WTC11 (cell line): ENCODE measurements around the gene LRRC1. TPM values are rescaled to one million over a fixed set of nuclear protein-coding genes. Genes with fewer than 3 reads are reported as not detected.

Experiments used
- ATAC-seq: fragments of 200-7000 bp; cut with Tn5 transposase; 2 replicates; pipeline ENCODE4 v1.10.0; 2021; ENCODE audit warnings: mild to moderate bottlenecking, moderate library complexity
- CTCF ChIA-PET: fragments of 300-600 bp; sonication (Branson Sonifier 250); formaldehyde crosslinking; loops from one replicate; lab custom pipeline; 2021; ENCODE audit warnings: antibody characterized with exemption; lab: Charles Lee
- POLR2A ChIA-PET: fragments of 350-600 bp; sonication (Branson Sonifier 250); formaldehyde crosslinking; loops from one replicate; lab custom pipeline; 2021; ENCODE audit warnings: antibody characterized with exemption; lab: Charles Lee
- DNase-seq: peaks from one replicate; pipeline ENCODE4 v3.0.0; 2021; ENCODE audit warnings: low spot score
- H3K27ac Mint-ChIP-seq: 2 replicates; pipeline ENCODE4 v1.8.0; 2021; ENCODE audit warnings: mixed read lengths
- H3K27me3 Mint-ChIP-seq: 2 replicates; pipeline ENCODE4 v1.8.0; 2021; ENCODE audit warnings: low read depth, mild to moderate bottlenecking, moderate library complexity, mixed read lengths
- H3K36me3 Mint-ChIP-seq: 2 replicates; pipeline ENCODE4 v1.8.0; 2021; ENCODE audit warnings: mixed read lengths
- H3K4me1 Mint-ChIP-seq: 2 replicates; pipeline ENCODE4 v1.8.0; 2022; ENCODE audit warnings: mixed read lengths
- H3K4me3 Mint-ChIP-seq: 2 replicates; pipeline ENCODE4 v1.8.0; 2021; ENCODE audit warnings: mild to moderate bottlenecking, moderate library complexity, mixed read lengths
- H3K9me3 Mint-ChIP-seq: 2 replicates; pipeline ENCODE4 v1.8.0; 2021; ENCODE audit warnings: mixed read lengths
- ARID4B ChIP-seq: sonication (generic); formaldehyde crosslinking; IDR thresholded peaks from 2 replicates; pipeline ENCODE4 v1.8.0; 2023; ENCODE audit warnings: missing genetic modification reagents, mild to moderate bottlenecking, borderline replicate concordance
- ATF6 ChIP-seq: sonication (generic); formaldehyde crosslinking; IDR thresholded peaks from 2 replicates; pipeline ENCODE4 v1.8.1; 2023; ENCODE audit warnings: mild to moderate bottlenecking, missing genetic modification reagents
- CBFB ChIP-seq: sonication (generic); formaldehyde crosslinking; IDR thresholded peaks from 2 replicates; pipeline ENCODE4 v1.8.1; 2022; ENCODE audit warnings: mild to moderate bottlenecking, low read depth, missing genetic modification reagents
- CDX4 ChIP-seq: fragments of 250-450 bp; sonication (Bioruptor Pico); IDR thresholded peaks from 2 replicates; pipeline ENCODE4 v1.9.0; 2021; ENCODE audit warnings: moderate library complexity, mild to moderate bottlenecking, inconsistent platforms, borderline replicate concordance
- CREB1 ChIP-seq: sonication (generic); formaldehyde crosslinking; IDR thresholded peaks from 2 replicates; pipeline ENCODE4 v1.8.0; 2023; ENCODE audit warnings: mild to moderate bottlenecking, missing genetic modification reagents
- CREM ChIP-seq: sonication (generic); formaldehyde crosslinking; IDR thresholded peaks from 2 replicates; pipeline ENCODE4 v1.8.1; 2022; ENCODE audit warnings: mild to moderate bottlenecking, missing genetic modification reagents, moderate library complexity
- E2F5 ChIP-seq: sonication (generic); formaldehyde crosslinking; IDR thresholded peaks from 2 replicates; pipeline ENCODE4 v1.8.1; 2022; ENCODE audit warnings: mild to moderate bottlenecking, moderate library complexity, missing genetic modification reagents
- ELF4 ChIP-seq: sonication (generic); formaldehyde crosslinking; IDR thresholded peaks from 2 replicates; pipeline ENCODE4 v1.8.1; 2022; ENCODE audit warnings: low read depth, mild to moderate bottlenecking, moderate library complexity, missing genetic modification reagents
- ERG ChIP-seq: fragments of 250-450 bp; sonication (Bioruptor Pico); IDR thresholded peaks from 2 replicates; pipeline ENCODE4 v1.8.0; 2021; ENCODE audit warnings: mild to moderate bottlenecking
- ESRRA ChIP-seq: sonication (generic); formaldehyde crosslinking; IDR thresholded peaks from 2 replicates; pipeline ENCODE4 v1.8.1; 2022; ENCODE audit warnings: mild to moderate bottlenecking, missing genetic modification reagents, borderline replicate concordance
- FOXK1 ChIP-seq: sonication (generic); formaldehyde crosslinking; IDR thresholded peaks from 2 replicates; pipeline ENCODE4 v1.8.0; 2022; ENCODE audit warnings: mild to moderate bottlenecking, moderate library complexity, missing genetic modification reagents
- GRHL2 ChIP-seq: fragments of 250-450 bp; sonication (Bioruptor Pico); IDR thresholded peaks from 2 replicates; pipeline ENCODE4 v1.8.0; 2022; ENCODE audit warnings: mild to moderate bottlenecking, moderate library complexity; ENCODE audit not compliant: insufficient replicate concordance, severe bottlenecking
- JAZF1 ChIP-seq: fragments of 250-450 bp; sonication (Bioruptor Pico); IDR thresholded peaks from 2 replicates; pipeline ENCODE4 v1.9.0; 2021; ENCODE audit warnings: moderate library complexity, mild to moderate bottlenecking, inconsistent platforms
- MXD4 ChIP-seq: fragments of 250-450 bp; sonication (Bioruptor Pico); IDR thresholded peaks from 2 replicates; pipeline ENCODE4 v1.8.0; 2021; ENCODE audit warnings: mild to moderate bottlenecking, moderate library complexity, borderline replicate concordance
- RELA ChIP-seq: sonication (generic); formaldehyde crosslinking; IDR thresholded peaks from 2 replicates; pipeline ENCODE4 v1.8.1; 2022; ENCODE audit warnings: missing genetic modification reagents, mild to moderate bottlenecking, borderline replicate concordance
- SMAD4 ChIP-seq: sonication (generic); formaldehyde crosslinking; IDR thresholded peaks from 2 replicates; pipeline ENCODE4 v1.8.0; 2022; ENCODE audit warnings: mild to moderate bottlenecking, missing genetic modification reagents
- SP1 ChIP-seq: sonication (generic); formaldehyde crosslinking; conservative IDR thresholded peaks from 2 replicates; pipeline ENCODE4 v1.8.1; 2022; ENCODE audit warnings: missing genetic modification reagents
- ZMAT4 ChIP-seq: fragments of 250-450 bp; sonication (Bioruptor Pico); IDR thresholded peaks from 2 replicates; pipeline ENCODE4 v1.9.0; 2021; ENCODE audit warnings: mild to moderate bottlenecking
- ZNF219 ChIP-seq: sonication (generic); formaldehyde crosslinking; IDR thresholded peaks from 2 replicates; pipeline ENCODE4 v1.8.0; 2023; ENCODE audit warnings: missing genetic modification reagents, mild to moderate bottlenecking, borderline replicate concordance
- ZNF232 ChIP-seq: sonication (generic); formaldehyde crosslinking; IDR thresholded peaks from 2 replicates; pipeline ENCODE4 v1.8.0; 2022; ENCODE audit warnings: mild to moderate bottlenecking, missing genetic modification reagents
- ZSCAN18 ChIP-seq: fragments of 250-450 bp; sonication (Bioruptor Pico); IDR thresholded peaks from 2 replicates; pipeline ENCODE4 v2.1.2; 2022; ENCODE audit warnings: mild to moderate bottlenecking, moderate library complexity
- total RNA-seq: library from RNA; stranded (reverse); gene quantifications from 3 replicates; pipeline ENCODE4 v1.2.3, GENCODE V29; 2021

The LRRC1 gene
- total RNA-seq, 1 experiment from 2014 or later, result 12.7 TPM

GRCh38 chr6:53808302-53808881 is 13.6 kb downstream of the LRRC1 start:
- CTCF ChIA-PET, result interaction anchor here (1.7 kb wide), 1 partner anchor 148 kb away, joined by 7 read pairs; no protein-coding TSS in a partner anchor
- POLR2A ChIA-PET, result interaction anchor here (1.2 kb wide), 1 partner anchor 13 kb away, joined by 4 read pairs; the partner anchor contains the start of gene LRRC1
- no peak overlapping the region for H3K27ac Mint-ChIP-seq

GRCh38 chr6:53809691-53810090 is 14.9 kb downstream of the LRRC1 start:
- ATAC-seq (no peak), DNase-seq (no peak)
- H3K36me3 Mint-ChIP-seq, result peaks cover 4% of the 10 kb centered on the region; the same call in 1 of the 2 replicates
- POLR2A ChIA-PET, result no interaction called here
- H3K4me1 Mint-ChIP-seq, result peaks cover 71% of the 10 kb centered on the region
- CTCF ChIA-PET, result no interaction called here
- no peaks in the 10 kb centered on the region for H3K27me3 Mint-ChIP-seq
- H3K27ac Mint-ChIP-seq, result no peak overlapping the region
- H3K4me3 Mint-ChIP-seq, result no peak overlapping the region
- no peaks in the 10 kb centered on the region for H3K9me3 Mint-ChIP-seq
- no peak for TF ChIP-seq FOXK1
- TF ChIP-seq SP1 (CRISPR knock-in tag), result no peak
- TF ChIP-seq CDX4 (CRISPR knock-in tag), result no peak
- TF ChIP-seq CBFB (CRISPR knock-in tag), result no peak
- TF ChIP-seq MXD4 (CRISPR knock-in tag), result no peak
- no peak for TF ChIP-seq CREM (CRISPR knock-in tag)
- no peak for TF ChIP-seq ARID4B
- no peak for TF ChIP-seq CREB1
- no peak for TF ChIP-seq ATF6 (CRISPR knock-in tag)
- no peak for TF ChIP-seq ZNF232 (CRISPR knock-in tag)
- TF ChIP-seq GRHL2 (CRISPR knock-in tag), result no peak
- TF ChIP-seq ESRRA (CRISPR knock-in tag), result no peak
- no peak for TF ChIP-seq ZNF219 (CRISPR knock-in tag)
- TF ChIP-seq E2F5 (CRISPR knock-in tag), result no peak

More at GRCh38 chr6:53808302-53808881, 13.6 kb downstream of the LRRC1 start:
- TF ChIP-seq ESRRA (CRISPR knock-in tag) (no peak), ELF4 (CRISPR knock-in tag) (no peak), ZSCAN18 (CRISPR knock-in tag) (no peak), JAZF1 (no peak), RELA (CRISPR knock-in tag) (no peak), ZMAT4 (CRISPR knock-in tag) (no peak), ERG (CRISPR knock-in tag) (no peak), SMAD4 (CRISPR knock-in tag) (no peak)
- no peaks in the 10 kb centered on the region for H3K9me3 Mint-ChIP-seq
- peaks cover 60% of the 10 kb centered on the region for H3K4me1 Mint-ChIP-seq
- DNase-seq (no peak), ATAC-seq (no peak)
- H3K36me3 Mint-ChIP-seq, result peaks cover 4% of the 10 kb centered on the region; the same call in 1 of the 2 replicates
- H3K27me3 Mint-ChIP-seq, result no peaks in the 10 kb centered on the region
- no peak overlapping the region for H3K4me3 Mint-ChIP-seq
